Muscle layer of colon (tissue), 2 donors: Measurements from ENCODE around the gene CCDC12.
A peak's percentile ranks its signal among the peaks of the same experiment; 100 is the strongest.
"Not testable (repeated sequence)": the region's sequence is repeated elsewhere in the genome, so short reads cannot be mapped to it uniquely, and the experiment has no call there.

Experiments
- H3K27ac ChIP-seq: one replicate; pipeline ENCODE4 v1.7.0; 2013; ENCODE audit warnings: low read depth, mild to moderate bottlenecking, low read length, moderate library complexity
- H3K27me3 ChIP-seq, 2 donors: one replicate each; pipeline ENCODE4 v1.7.0; 2013; ENCODE audit warnings: low read length in 2 of 2, mild to moderate bottlenecking in 2 of 2; ENCODE audit not compliant: insufficient read depth in 2 of 2, control insufficient read depth in 1 of 2
- H3K36me3 ChIP-seq: one replicate; pipeline ENCODE4 v1.7.0; 2013; ENCODE audit warnings: mild to moderate bottlenecking, low read length; ENCODE audit not compliant: insufficient read depth
- H3K4me1 ChIP-seq: one replicate; pipeline ENCODE4 v1.7.0; 2013; ENCODE audit warnings: mild to moderate bottlenecking, low read length; ENCODE audit not compliant: insufficient read depth
- H3K4me3 ChIP-seq, 2 donors: one replicate each; pipeline ENCODE4 v1.7.0; 2013; ENCODE audit warnings: low read length in 2 of 2, low read depth in 1 of 2, mild to moderate bottlenecking in 1 of 2, moderate library complexity in 1 of 2
- H3K9ac ChIP-seq: one replicate; pipeline ENCODE4 v1.7.0; 2013; ENCODE audit warnings: low read length
- H3K9me3 ChIP-seq: one replicate; pipeline ENCODE4 v1.7.0; 2013; ENCODE audit warnings: mild to moderate bottlenecking, low read length
- donor health status: abdominal sarcoma.
- donor health status: Adenocarcinoma of cecum.

The CCDC12 gene

GRCh38 chr3:46970391-46971091 is 6.0 kb downstream of the CCDC12 start:
- no peaks in the 10 kb centered on the region for H3K9me3 ChIP-seq
- H3K27me3 ChIP-seq, result no peaks in the 10 kb centered on the region
- H3K36me3 ChIP-seq, result peaks cover 7% of the 10 kb centered on the region
- H3K4me1 ChIP-seq, result peaks cover 62% of the 10 kb centered on the region
- no peak overlapping the region for H3K27ac ChIP-seq
- no peak overlapping the region for H3K9ac ChIP-seq
- H3K4me3 ChIP-seq, result no peak overlapping the region

GRCh38 chr3:46968783-46969428 is 7.6 kb downstream of the CCDC12 start:
- Histone ChIP-seq H3K27me3 (no peaks in the 10 kb centered on the region), H3K27ac (no peak overlapping the region), H3K9ac (no peak overlapping the region), H3K36me3 (no peaks in the 10 kb centered on the region), H3K4me1 (peaks cover 48% of the 10 kb centered on the region), H3K4me3 (no peak overlapping the region), H3K9me3 (no peaks in the 10 kb centered on the region)

GRCh38 chr3:46966811-46967210 is 9.7 kb downstream of the CCDC12 start:
- Histone ChIP-seq H3K27ac (no peak overlapping the region), H3K36me3 (no peaks in the 10 kb centered on the region), H3K27me3 (no peaks in the 10 kb centered on the region), H3K4me1 (peaks cover 46% of the 10 kb centered on the region), H3K9ac (no peak overlapping the region), H3K4me3 (no peak overlapping the region), H3K9me3 (no peaks in the 10 kb centered on the region)

- Histone ChIP-seq H3K4me1 (peaks cover 43% of the 10 kb centered on the region), H3K9ac (no peak overlapping the region), H3K27ac (no peak overlapping the region), H3K9me3 (no peaks in the 10 kb centered on the region), H3K27me3 (no peaks in the 10 kb centered on the region), H3K36me3 (no peaks in the 10 kb centered on the region), H3K4me3 (no peak overlapping the region)
Observed at GRCh38 chr3:46965151-46965550, 11.4 kb downstream of the CCDC12 start.

- not testable (repeated sequence) for H3K4me3 ChIP-seq, H3K9ac ChIP-seq, H3K9me3 ChIP-seq, H3K27me3 ChIP-seq, H3K27ac ChIP-seq, H3K36me3 ChIP-seq
- peaks cover 44% of the 10 kb centered on the region for H3K4me1 ChIP-seq
Observed at GRCh38 chr3:46964038-46964590, 12.4 kb downstream of the CCDC12 start.

DNA sequence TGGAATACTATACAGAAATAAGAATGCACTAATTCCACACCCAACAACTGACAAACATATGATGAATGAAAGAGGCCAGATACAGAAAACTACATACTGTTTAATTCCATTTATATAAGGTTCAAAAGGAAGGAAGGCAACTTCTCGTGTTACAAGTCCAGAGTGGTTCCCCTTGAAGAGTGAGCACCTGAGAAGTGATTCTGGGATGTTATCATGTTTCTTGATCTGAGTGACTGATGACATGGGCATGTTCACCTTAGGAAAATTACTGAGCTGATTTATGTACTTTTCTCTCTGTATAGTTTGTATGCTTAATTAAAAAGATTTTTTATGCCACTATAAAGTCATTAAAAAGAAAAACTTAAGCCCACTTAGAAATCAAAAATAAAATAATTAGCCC is 13.6 kb downstream of the CCDC12 start:
- Histone ChIP-seq H3K27me3 (no peaks in the 10 kb centered on the region), H3K36me3 (no peaks in the 10 kb centered on the region), H3K4me1 (peaks cover 47% of the 10 kb centered on the region), H3K9me3 (no peaks in the 10 kb centered on the region), H3K27ac (no peak overlapping the region), H3K9ac (no peak overlapping the region), H3K4me3 (no peak overlapping the region)

- H3K9ac ChIP-seq, result no peak overlapping the region
- H3K4me3 ChIP-seq, result no peak overlapping the region
- no peak overlapping the region for H3K27ac ChIP-seq
Observed at GRCh38 chr3:46962427-46962826, 14.1 kb downstream of the CCDC12 start.

DNA sequence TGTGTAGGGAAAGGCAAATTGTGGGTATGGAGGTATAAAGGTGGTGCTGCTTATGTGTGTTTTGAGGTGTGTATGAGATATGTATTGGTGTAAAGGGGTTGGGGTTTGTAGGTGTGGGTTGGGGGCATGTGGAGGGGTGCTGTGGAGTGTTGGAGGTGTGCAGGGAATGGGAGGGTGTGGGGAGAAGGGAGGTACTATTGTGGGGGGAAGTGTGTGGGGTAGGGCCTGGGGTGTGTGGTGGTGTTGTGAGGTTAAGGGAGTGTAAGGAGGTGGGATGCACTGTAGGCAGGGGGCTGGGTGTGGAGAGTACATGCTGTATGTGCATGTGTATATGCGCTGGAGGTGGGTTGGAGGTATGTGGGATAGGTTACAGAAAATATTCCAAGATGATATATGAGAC is 15.7 kb downstream of the CCDC12 start:
- Histone ChIP-seq H3K9me3 (no peaks in the 10 kb centered on the region), H3K4me3 (peak overlapping the region in 1 of 2 donors; percentile 1), H3K36me3 (no peaks in the 10 kb centered on the region), H3K4me1 (peaks cover 55% of the 10 kb centered on the region), H3K9ac (no peak overlapping the region), H3K27ac (peak overlapping the region; percentile 72), H3K27me3 (no peaks in the 10 kb centered on the region)

More at GRCh38 chr3:46962427-46962826, 14.1 kb downstream of the CCDC12 start:
- no peaks in the 10 kb centered on the region for H3K36me3 ChIP-seq
- no peaks in the 10 kb centered on the region for H3K9me3 ChIP-seq
- H3K4me1 ChIP-seq, result peaks cover 50% of the 10 kb centered on the region
- no peaks in the 10 kb centered on the region for H3K27me3 ChIP-seq

GRCh38 chr3:46960081-46960701 is 16.4 kb downstream of the CCDC12 start:
- H3K36me3 ChIP-seq, result no peaks in the 10 kb centered on the region
- peak overlapping the region; percentile 9 for H3K9ac ChIP-seq
- H3K4me1 ChIP-seq, result peaks cover 62% of the 10 kb centered on the region
- peak overlapping the region in 1 of 2 donors; percentile 1 for H3K4me3 ChIP-seq
- H3K9me3 ChIP-seq, result no peaks in the 10 kb centered on the region
- no peaks in the 10 kb centered on the region for H3K27me3 ChIP-seq
- peak overlapping the region; percentile 72 for H3K27ac ChIP-seq

GRCh38 chr3:46959161-46959511 is 17.4 kb downstream of the CCDC12 start:
- H3K4me1 ChIP-seq, result peaks cover 70% of the 10 kb centered on the region
- H3K9ac ChIP-seq, result no peak overlapping the region
- H3K4me3 ChIP-seq, result no peak overlapping the region
- peak overlapping the region; percentile 72 for H3K27ac ChIP-seq
- no peaks in the 10 kb centered on the region for H3K9me3 ChIP-seq
- no peaks in the 10 kb centered on the region for H3K36me3 ChIP-seq
- H3K27me3 ChIP-seq, result no peaks in the 10 kb centered on the region

GRCh38 chr3:46958467-46959160 is 17.9 kb downstream of the CCDC12 start:
- H3K9ac ChIP-seq, result no peak overlapping the region
- peak overlapping the region; percentile 72 for H3K27ac ChIP-seq
- H3K4me1 ChIP-seq, result peaks cover 75% of the 10 kb centered on the region
- H3K36me3 ChIP-seq, result no peaks in the 10 kb centered on the region
- H3K27me3 ChIP-seq, result no peaks in the 10 kb centered on the region
- no peak overlapping the region for H3K4me3 ChIP-seq
- no peaks in the 10 kb centered on the region for H3K9me3 ChIP-seq
